Activated CD8-positive, alpha-beta memory T cell treated with anti-CD3 and anti-CD28 coated beads for 1 hour (primary cell): Measurements from ENCODE around the gene ABCC8.

Experiments used
- DNase-seq, 2 donors: peaks; one replicate each; pipeline ENCODE4 v3.0.0-alpha.2; 2020; ENCODE audit warnings: low read depth in 1 of 2; ENCODE audit errors: extremely low read depth in 1 of 2

The ABCC8 gene

DNA sequence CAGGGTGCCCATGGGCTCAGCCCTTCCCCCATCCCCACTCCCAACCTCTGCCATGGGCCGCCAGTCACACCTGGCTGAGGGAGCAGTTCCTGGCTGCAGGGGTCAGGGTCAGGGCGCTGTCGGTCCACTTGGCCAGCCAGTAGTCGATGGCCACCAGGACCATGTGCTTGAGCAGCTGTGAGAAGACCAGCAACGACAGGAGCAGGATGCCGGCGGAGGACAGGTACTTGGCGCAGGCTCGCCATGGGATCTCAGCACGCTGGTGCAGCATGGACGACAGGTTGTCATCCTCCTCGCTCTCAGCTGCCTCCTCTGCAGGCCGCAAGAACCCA, 69.9 kb downstream of the ABCC8 start:
- DNase-seq = no peak

DNA sequence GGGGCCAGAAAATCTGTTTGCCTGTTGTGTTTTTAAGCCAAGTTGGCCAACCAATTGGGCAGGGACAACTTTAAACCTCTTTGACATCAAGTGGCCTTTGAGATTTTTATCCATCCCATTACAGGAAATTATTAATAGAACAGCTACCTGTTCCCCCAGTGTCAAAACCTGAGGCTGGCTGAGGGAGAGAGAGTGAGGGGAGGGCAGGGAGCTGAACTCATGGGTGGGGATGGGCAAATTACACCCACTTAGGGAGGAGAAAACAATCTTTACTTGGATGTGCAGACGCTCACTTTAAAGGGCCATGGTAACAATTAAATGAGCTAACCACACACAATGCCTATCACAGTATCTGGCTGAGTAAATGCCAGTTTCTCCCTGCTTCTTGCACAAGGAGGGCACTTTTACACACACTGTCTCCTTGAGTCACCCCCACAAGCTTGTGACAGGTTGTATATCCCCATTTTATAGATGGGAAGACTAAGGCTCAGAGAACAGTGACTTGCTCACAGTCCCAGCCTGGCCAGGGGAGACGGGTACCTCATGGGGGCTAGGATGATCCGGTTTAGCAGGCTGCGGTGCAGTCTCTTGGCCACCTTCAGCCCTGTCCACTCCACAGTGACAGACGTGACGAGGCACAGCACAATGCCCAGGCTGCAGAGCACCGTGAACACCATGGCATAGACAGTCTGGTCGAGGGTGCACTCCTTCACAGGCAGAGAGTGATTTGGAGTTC, 70.4 kb downstream of the ABCC8 start:
- no peak for DNase-seq

DNA sequence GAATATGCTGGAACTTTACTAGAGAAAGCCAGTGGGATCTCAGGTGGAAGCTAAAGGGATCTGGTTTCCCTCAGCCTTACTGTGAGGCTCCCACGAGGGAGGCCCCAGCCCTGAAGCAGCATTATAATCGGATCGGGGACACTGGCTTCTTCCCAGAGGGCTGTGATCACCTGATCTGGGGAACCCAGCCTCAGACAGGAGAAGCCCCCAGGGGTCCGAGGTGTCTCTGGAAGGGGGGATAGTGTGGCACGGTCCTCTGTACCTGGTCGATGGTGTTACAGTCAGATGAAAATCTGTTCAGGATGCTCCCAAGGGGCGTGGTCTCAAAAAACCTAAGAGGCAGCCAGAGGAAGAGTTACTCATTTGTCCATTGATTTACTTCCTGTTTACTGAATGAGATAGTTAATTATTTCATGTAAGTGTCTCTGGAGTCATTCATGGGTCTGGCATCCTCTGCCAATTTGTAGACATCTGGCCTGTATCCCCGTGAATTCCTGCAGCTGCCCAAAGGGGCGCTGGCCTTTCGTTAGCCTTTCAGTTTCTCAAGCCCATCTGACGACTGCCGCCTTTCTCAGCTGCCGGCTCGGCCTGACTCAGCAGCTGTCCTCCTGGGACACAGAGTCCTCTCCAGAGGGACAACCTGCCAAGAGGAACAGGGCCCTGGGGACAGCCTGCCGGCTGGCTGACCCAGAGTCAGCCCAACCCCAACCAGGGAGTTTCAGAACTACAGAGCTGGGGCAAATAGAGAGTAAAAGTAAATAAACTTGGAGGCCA, 71.2 kb downstream of the ABCC8 start:
- no peak for DNase-seq

DNA sequence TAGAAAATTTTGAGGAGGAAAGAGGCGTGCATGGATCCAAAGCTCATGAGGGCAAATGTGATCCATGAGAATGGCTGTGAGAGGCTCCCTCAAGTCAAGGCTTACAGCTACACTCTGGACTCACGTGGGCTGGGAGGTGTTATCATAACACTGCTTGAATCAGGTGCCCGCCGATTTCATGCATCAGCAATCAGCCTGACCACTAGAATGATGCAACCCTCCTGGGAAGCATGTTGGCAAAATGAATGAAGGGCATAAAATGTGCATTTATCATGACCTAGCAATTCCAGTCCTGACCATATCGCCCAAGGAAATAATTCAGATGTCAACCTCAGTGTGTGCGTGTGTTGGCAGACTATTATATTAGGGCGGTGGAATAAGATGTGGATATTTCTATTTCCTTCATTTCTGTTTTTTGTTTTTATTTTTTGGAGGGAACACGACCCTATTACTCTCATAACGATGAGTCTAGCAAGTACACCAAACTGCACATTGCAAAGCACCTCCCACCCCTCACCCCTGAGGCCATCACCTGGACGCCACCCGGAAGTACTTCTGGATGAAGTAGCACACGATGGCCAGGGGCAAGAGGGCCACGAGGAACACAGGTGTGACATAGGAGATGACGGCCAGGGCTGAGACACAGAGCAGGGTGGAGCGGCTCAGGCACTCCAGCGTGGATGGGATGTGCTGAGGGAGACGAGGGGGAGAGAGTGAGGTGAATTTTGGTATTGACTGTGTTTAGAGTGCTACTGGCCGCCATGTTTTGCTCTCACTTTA, 72.5 kb downstream of the ABCC8 start:
- no peak for DNase-seq

DNA sequence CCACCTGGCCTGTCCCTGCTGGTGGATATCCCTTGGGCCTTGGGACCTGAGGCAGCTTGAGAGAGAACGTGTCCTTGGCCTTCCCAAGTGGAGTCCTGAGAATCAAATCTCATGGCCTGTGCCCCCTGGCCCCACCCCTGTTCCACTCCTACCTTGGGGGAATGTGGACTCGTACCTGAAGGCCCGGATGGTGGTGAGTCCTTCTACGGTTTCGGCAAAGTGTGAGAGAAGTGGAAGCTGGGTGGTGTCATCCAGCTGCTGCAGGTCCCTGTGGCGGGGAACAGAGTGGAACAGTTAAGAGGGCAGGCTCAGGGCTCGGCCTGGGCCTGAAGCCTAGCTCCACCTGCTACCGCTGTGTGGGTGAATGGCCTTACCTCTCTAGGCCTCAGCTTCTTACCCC, 74.2 kb downstream of the ABCC8 start:
- DNase-seq = no peak

DNA sequence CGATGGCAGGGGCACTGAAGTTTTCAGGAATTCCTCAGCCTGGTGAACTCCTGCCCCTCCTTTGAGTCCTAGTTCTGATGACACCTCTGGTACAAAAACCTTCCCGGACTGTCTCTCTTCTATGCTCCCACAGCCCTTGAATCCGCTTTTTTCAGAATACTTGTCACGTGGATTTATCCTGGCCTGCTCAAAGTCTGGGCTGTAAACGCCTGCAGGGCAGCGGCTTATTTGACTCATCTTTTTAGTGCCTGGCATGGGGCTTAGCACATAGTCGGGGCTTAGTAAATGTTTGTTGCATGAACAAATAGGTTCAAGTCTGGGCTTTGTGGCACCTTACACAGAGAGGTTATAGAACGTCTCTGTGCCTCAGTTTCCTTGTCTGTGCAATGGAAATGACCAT, 74.8 kb downstream of the ABCC8 start:
- DNase-seq = no peak

DNA sequence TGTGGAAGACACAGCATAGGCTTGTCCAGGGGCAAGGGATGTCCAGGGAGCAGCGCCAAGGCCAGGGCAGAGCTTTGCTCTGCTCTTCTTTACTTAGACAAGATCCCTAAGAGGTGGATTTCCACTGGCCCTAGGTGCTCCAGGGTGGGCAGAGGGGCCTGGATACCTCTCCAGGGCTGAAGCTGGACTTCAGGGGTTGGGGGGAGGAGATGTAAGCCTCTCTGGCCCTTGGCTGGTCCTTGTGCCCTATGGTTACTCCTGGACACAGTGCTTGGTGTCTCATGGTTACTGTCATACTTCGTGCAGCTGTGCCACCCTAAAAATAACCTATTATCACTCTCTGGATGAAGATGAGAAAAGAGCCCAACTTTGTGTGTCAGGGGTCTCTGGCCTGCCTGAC, 75.3 kb downstream of the ABCC8 start:
- no peak for DNase-seq

DNA sequence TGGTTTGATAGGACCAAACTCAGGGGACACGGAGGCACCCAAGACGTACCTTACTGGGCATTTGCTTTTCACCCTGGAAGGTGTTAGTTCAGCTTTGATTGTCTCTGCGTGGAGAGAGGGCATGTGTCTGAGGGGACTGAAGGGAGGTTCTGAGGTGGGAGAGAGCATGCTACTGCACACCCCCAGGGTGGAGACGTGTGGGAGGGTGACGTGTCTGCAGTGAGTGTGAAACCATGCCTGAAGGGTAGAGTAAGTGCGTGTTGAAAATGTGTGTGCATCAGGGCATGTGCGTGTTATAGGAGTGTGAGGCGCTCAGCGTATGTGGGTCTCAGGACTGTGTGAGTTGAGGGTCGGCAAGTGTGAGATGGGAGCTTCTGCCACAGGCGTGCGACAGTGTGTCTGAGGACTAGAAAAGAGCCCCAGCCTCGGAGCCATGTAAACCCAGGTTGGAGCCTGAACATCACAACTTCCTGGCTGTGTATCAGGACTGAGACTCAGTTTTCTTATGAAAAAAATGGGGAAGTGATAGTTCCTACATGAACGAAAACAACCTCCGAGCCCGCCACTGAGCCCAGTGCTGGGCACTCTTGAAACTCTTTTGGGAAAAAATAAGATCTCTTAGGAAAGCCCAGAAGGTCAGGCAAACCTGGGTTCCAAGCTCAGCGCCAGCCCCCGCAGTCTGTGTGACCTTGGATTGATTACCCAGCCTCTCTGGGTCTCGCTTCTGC, 76.4 kb downstream of the ABCC8 start:
- DNase-seq = no peak

DNA sequence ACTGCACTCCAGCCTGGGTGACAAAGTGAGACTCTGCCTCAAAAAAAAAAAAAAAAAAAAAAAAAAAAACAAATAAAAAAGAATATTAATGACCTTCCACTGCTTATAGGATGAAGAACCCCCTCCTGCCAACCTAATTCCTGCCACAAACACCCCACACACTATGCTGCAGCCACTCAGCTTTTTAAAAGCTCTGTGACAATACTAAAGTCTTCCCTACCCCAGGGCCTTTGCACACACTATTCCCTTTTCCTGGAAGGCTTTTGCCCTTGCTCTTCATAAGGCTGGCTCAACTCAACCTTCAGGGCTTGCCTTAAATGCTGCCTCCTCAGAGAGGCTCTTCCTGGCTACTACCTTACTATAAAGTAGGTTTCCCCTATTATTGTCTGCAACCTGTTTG, 77.4 kb downstream of the ABCC8 start:
- DNase-seq = no peak

DNA sequence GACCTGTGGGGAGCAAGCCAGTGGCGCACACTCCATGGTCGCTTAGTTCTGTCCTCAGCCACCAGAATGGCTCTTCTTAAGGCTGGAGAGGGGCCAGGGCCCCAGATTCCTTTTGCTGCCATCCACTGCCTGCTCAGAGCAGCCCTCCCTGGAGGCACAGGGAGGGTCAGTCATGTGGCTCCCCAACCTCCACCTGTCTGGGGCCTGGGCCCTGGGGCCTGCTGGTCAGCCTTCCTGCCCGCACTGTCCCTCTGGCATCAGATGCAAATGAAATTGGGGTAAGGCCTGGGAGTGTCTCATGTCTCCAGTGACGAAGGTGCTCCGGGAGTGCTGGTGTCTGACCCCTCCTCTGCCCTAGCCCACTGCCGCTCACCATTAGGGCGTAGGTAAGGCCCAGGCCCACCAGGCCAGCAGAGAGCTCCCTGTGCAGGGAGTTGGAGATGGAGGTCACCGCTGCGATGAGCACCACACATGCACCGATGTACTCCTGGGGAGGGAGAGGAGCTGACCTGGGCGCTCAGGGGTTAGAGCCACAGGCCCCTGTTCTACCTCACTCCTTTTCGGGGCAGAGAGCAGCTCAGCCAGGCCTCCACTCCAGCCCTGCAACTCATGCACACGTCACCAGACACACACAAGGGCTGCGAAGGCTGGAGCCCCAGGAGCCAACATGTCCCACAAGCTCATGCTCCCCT, 79.2 kb downstream of the ABCC8 start:
- no peak for DNase-seq

DNA sequence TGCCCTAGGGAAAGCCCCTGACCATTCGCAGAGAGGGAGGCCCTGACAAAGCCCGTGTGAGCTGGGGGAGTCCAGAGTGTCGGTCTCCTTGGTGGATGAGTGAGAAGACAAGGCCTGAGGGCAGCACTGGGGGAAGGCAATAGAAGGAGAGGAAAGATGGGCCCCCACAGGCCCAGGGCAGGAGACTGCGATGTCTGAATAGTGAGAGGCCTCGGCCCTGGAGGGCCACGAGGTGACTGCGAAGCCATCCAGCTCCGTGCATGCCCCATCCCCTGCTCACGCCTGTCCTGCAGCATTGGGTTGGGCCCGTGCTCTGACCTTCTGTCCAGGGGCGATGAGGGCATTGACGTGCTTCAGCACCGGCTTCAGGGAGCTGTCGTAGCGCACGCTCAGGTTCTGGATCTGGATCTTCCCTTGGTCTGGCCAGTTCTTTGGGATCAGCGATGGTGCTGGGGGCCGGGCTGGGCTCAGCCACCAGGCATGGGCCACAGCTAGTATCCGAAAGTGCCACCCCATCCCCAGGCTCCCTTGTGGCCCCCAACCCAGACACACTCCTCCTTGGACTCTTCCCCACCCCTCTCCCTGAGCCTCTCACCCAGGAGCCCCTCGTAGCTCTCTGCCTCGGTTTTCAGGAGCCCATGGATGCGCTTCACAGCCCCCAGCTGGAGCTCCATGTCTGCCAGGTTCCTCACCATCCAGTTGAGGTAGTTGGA, 79.9 kb downstream of the ABCC8 start:
- no peak for DNase-seq

DNA sequence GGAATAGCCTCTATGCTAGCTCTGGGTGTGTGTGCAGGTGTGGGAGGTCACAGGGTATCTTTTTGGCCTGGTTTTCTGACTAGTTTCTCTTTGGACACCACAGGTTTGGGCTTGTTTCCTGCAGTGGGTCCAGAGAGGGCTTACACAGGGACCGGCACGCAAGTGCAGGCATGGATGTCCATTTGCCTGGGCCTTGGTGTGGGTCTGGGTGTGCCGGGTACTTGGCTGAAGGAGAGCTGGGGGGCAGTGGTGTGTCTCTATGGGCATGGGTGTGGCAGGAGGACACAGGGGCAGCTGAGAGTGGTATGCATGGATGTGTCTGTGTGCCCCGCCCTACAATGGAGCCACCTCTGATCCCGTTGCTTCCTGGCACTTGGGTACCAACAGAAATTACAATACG, 80.7 kb downstream of the ABCC8 start:
- DNase-seq = no peak

DNA sequence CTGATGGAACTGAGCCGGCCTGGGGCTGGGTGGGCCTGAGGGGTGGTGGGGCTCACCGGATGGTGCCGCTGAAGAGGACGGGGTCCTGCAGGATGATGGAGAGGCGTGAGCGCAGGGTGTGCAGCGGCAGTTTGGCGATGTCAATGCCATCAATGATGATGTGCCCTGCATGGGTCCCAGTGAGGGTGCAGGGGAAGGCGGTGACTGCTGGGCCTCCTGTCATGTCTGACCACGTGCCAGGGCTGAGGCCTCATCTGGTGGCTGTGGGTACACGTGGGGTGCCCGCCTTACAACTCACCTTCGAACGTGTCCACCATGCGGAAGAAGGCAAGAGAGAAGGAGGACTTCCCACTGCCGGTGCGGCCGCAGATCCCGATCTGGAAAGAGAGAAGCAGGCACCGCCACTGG, 81.1 kb downstream of the ABCC8 start:
- no peak for DNase-seq

DNA sequence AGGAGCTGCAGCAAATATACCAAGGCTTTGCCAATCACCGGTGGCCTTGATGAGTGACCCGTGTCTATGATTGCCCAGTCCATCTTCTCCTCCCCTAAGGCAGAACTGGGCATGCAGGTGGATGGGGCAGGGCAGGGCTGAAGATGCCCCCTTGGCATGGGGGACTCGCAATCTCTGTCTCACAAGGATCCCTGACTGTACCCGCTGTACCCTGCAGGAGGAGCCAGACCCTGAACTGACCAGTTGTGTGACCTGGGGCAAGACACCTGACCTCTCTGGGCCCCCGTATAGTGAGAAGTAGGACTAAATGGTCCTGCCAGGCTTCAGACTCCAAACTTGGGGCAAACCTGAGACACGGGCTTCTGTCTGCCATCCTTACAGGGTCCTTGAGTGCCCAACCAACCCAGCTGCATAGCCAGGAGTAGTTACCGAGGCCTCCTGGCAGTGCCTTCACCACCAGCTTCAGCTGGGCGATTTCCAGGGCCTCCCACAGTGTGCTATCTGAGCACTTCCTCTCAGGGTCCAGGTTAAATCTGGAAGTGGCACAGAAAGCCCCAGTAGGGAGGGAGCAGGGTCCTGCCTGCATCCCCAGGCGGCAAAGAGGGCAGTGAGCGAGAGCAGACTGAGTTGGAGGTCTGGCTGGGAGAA, 81.8 kb downstream of the ABCC8 start:
- DNase-seq = no peak

DNA sequence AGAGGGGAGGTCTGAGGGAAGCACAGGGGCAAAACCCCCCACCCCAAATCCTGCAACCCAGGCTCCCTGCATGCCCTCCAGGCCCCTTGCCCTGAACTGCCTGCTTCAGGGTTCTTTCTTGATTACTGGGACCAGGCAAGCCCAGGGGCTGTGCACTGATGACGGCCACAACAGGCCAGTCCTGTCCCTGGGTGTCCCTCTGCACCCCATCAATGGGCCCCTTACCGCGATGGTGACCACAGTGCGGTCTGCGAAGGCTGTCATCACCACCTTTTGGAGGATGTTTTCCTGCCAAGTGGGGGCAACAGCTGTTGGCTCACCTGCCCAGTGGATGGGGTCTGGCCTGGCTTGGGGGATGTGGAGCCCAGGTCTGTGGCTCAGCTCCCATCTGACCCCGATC, 83.2 kb downstream of the ABCC8 start:
- DNase-seq = no peak

DNA sequence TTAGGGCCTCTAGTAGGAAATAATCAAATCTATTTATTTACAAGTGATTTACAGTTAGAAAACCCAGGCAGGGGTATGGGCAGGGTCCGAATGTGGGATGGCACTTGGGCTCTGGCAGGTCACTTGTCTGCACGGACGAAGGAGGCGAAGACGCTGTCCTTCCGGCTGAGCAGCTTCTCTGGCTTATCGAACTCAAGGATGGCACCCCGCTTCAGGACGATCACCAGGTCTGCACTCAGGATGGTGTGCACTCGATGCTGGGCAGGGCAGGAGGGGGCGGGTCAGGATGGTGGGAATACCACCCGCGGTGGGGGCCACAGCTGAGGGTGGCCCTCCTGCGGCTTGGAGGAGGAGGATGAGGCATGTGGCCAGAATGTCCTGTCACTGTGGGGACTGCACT, 83.8 kb downstream of the ABCC8 start:
- no peak for DNase-seq

DNA sequence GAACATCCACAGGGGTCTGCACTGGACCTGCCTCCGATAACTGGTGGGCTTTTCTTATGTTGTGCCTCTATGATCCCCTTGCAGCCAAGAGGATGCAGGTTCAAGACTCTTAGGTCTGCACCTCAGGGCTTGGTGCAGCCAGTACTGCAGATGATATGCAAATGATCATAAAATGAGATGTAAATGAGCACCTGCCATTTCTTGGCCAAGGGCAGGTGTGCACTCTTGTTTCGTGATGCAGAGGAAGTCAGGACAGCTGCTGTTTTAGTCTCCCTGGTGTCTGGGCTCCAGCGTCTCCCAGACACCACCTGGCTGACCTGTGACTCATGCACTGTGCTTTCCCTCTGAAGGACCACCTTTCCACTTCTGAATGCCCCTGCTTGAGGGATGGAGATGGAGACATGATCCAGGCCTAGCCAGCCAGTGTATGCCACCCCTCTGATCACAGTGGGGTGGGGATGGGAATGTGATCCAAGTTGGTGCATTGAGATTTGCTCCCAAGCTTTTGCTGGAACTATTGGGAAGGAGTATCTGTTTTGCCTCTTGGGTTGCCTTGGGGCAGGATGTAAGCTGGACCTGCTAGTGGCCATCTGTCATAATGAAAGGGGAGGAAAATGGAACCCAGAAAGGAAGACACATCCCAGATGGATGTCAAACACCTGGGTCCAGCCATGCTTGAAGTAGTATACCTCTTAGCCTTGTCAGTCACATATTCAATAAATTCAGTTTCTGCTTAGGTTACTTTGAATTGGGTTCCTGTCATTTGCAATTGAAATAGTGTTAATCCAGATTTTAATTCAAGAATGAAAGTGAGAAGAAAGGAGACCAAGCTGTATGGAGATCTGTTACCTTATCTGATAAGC, 84.9 kb downstream of the ABCC8 start:
- no peak for DNase-seq

DNA sequence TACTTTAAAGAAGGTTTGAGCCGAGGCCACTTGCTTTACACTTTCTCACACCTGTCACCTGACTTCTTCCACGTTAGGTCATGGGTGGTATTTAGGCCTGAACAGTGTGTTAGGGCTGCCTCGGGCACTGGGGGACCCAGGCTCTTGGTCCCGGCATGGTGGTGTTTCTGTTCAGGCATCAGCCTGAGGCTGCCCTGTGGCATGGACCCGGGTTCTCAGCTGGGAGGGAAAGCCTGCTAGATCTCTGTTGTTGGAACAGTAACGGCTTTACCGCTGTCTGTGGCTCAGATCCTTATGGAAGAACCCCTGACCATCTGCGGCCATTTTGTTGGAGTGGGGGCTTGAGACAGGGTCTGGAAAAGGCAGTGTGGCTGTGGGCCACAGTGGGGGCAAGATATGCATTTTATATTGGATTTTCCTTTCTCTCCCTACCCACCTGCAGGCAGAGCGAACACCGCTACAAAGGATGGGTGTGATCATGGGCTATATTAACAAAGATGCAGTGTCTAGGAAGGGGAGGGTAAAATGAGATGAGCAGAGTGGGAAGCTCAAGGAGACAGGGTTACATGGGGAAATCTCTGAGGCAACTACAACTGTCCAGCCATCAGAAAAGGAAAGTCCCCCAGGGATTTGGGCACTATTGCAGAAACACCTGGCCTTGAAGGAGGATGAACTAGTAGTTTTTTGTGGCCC, 86.5 kb downstream of the ABCC8 start:
- DNase-seq = no peak
